HG03108 (cell line): Measurements from ENCODE around the gene CCDC88B.

Source experiments
- ATAC-seq: cut with Tn5 transposase; IDR thresholded peaks from one replicate; pipeline ENCODE4 v1.9.1; 2021; ENCODE audit warnings: moderate library complexity; ENCODE audit not compliant: unreplicated experiment

Gene CCDC88B

GRCh38 chr11:64382047-64382446 lies 42.0 kb downstream of the CCDC88B start:
- ATAC-seq: no peak

- no peak for ATAC-seq
Measured at GRCh38 chr11:64382586-64382985, 42.6 kb downstream of the CCDC88B start.

- no peak for ATAC-seq
Measured at GRCh38 chr11:64383580-64383979, 43.6 kb downstream of the CCDC88B start.

- no peak for ATAC-seq
Measured at GRCh38 chr11:64384028-64384737, 44.2 kb downstream of the CCDC88B start.

- ATAC-seq: no peak
Measured at GRCh38 chr11:64384981-64385944, 45.3 kb downstream of the CCDC88B start.

GRCh38 chr11:64385945-64386704 lies 46.1 kb downstream of the CCDC88B start:
- no peak for ATAC-seq

GRCh38 chr11:64387916-64388315 lies 47.9 kb downstream of the CCDC88B start:
- ATAC-seq: no peak

- no peak for ATAC-seq
Measured at GRCh38 chr11:64388894-64389293, 48.9 kb downstream of the CCDC88B start.

- ATAC-seq: no peak
Measured at GRCh38 chr11:64389851-64390250, 49.8 kb downstream of the CCDC88B start.

- no peak for ATAC-seq
Measured at GRCh38 chr11:64390558-64390957, 50.6 kb downstream of the CCDC88B start.

- ATAC-seq: no peak
Measured at GRCh38 chr11:64391839-64392238, 51.8 kb downstream of the CCDC88B start.

GRCh38 chr11:64395545-64396078 lies 55.6 kb downstream of the CCDC88B start:
- no peak for ATAC-seq

GRCh38 chr11:64396079-64396591 lies 56.1 kb downstream of the CCDC88B start:
- ATAC-seq: no peak

GRCh38 chr11:64400102-64400501 lies 60.1 kb downstream of the CCDC88B start:
- ATAC-seq: no peak

- no peak for ATAC-seq
Measured at GRCh38 chr11:64400667-64401066, 60.7 kb downstream of the CCDC88B start.

- ATAC-seq: no peak
Measured at GRCh38 chr11:64401775-64402174, 61.8 kb downstream of the CCDC88B start.

GRCh38 chr11:64403106-64403505 lies 63.1 kb downstream of the CCDC88B start:
- no peak for ATAC-seq

GRCh38 chr11:64406221-64406946 lies 66.4 kb downstream of the CCDC88B start:
- no peak for ATAC-seq
